ENCODE results near the gene ASB10. TPM values are rescaled to one million over a fixed set of nuclear protein-coding genes. Genes with fewer than 3 reads are reported as not detected.

The ASB10 gene
- total and polyA plus RNA-seq, 2 of the 8 experiments (the other 6 are each of a cell fraction or from before 2014, with no cell fraction given): not detected

DNA sequence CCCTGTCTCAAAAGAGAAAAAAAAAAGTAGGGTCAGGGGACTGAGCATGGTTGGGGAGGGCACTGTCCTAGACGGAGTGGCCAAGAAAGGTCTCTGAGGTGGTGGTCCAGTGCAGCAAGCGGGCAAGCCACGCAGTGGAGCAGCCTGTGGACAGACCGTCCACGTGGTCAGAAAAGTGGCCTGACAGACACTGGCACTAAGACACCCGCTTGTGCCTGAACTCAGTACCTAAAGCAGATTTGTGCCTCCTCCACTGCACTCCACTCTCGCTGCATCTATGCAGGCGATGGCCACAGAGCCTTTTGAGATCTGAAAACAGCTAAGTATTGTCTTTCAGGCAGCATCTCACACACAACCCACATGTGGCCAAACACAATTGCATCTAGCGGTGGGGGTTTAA, 8.8 kb downstream of the ASB10 start:
- Histone ChIP-seq H3K4me1 (replicated peaks in 1 of 4; ENCODE audit: control insufficient read depth in 3 of 4, insufficient read depth in 4 of 4, low read length in 3 of 4) (no peaks in the 10 kb centered on the region; a peak in 1 of 7 replicates), H4K91ac (replicated peaks; ENCODE audit: insufficient read length, low read length) (no peak overlapping the region), H3K14ac (ENCODE audit: insufficient read length) (no peak overlapping the region), H2BK20ac (ENCODE audit: low read length) (no peak overlapping the region), H3K79me2 (ENCODE audit: control insufficient read depth in 1 of 2, insufficient read depth in 2 of 2, low read length in 2 of 2) (no peaks in the 10 kb centered on the region), H2BK5ac (ENCODE audit: low read depth, low read length) (no peak overlapping the region), H3K18ac (ENCODE audit: extremely low read depth, low read length) (no peak overlapping the region), H2AK5ac (ENCODE audit: low read depth, low read length) (no peak overlapping the region), H4K20me1 (replicated peaks in 1 of 2; ENCODE audit: control insufficient read depth in 1 of 2, insufficient read depth in 2 of 2, low read length in 2 of 2) (peaks cover 0 to 1% of the 10 kb centered on the region in 2 experiments), H2BK120ac (replicated peaks; ENCODE audit: low read depth, low read length) (no peak overlapping the region), H3K23me2 (ENCODE audit: low read depth, low read length) (no peaks in the 10 kb centered on the region), H2BK15ac (ENCODE audit: low read length) (no peak overlapping the region), H3K27ac (ENCODE audit: low read depth, low read length) (no peak overlapping the region), H3K27me3 (replicated peaks in 1 of 4; ENCODE audit: control insufficient read depth in 3 of 4, extremely low read depth in 1 of 4, insufficient read depth in 3 of 4, low read length in 3 of 4) (peaks cover 10 to 26% (median 24%) of the 10 kb centered on the region in 4 experiments), H3K9ac (replicated peaks in 1 of 4; ENCODE audit: extremely low read depth in 1 of 4, low read depth in 3 of 4, low read length in 3 of 4) (no peak overlapping the region), H2BK12ac (ENCODE audit: low read depth, low read length) (no peak overlapping the region), H3K4me2 (ENCODE audit: insufficient read depth in 1 of 2, low read depth in 2 of 2, low read length in 2 of 2) (no peak overlapping the region), H3K9me3 (ENCODE audit: insufficient read depth in 2 of 2, low read depth in 1 of 2, low read length in 1 of 2) (peaks cover 1 to 14% of the 10 kb centered on the region in 2 experiments; a peak in 2 of 4 replicates), H4K8ac (ENCODE audit: extremely low read depth, insufficient read depth, low read length) (no peak overlapping the region), H3K36me3 (ENCODE audit: control insufficient read depth in 2 of 4, insufficient read depth in 4 of 4, low read length in 3 of 4) (peaks cover 0 to 6% (median 0%) of the 10 kb centered on the region in 4 experiments; a peak in 1 of 8 replicates), H4K5ac (ENCODE audit: insufficient read length, low read depth, low read length) (no peak overlapping the region), H3K23ac (ENCODE audit: insufficient read length) (no peak overlapping the region), H2AFZ (ENCODE audit: low read length) (no peak overlapping the region), H3K79me1 (ENCODE audit: low read depth, low read length) (no peaks in the 10 kb centered on the region), H3K4me3 (ENCODE audit: extremely low read depth in 1 of 4, insufficient read depth in 2 of 4, low read depth in 3 of 4, low read length in 4 of 4) (no peak overlapping the region), H3K56ac (replicated peaks; ENCODE audit: insufficient read length, low read depth, low read length) (no peak overlapping the region), H3K4ac (replicated peaks; ENCODE audit: insufficient read length, low read depth, low read length) (no peak overlapping the region)
- WGBS, 2 experiments (ENCODE audit: extremely low coverage in 1 of 2, insufficient coverage in 1 of 2, insufficient read length in 1 of 2, insufficient replicate concordance in 2 of 2, low coverage in 1 of 2, low lambda C conversion rate in 2 of 2, missing lambda C conversion rate in 1 of 2): 89% methylated on average over 9 of the region's 9 CpGs; no CpG with 5 or more reads in 1 of the 2 experiments
- FAIRE-seq (no peak), DNase-seq (ENCODE audit: low read depth in 1 of 2, low spot score in 2 of 2) (no peak)
- POLR2A ChIA-PET (ENCODE audit: partially characterized antibody): interaction anchor here (0.6 kb wide), 1 partner anchor 39 kb away, joined by 3 read pairs; no protein-coding TSS in a partner anchor
- CTCF ChIA-PET (ENCODE audit: partially characterized antibody): interaction anchor here (0.6 to 7.4 kb wide), 14 partner anchors 9 to 172 kb away, joined by 3 to 52 read pairs (median 4); no protein-coding TSS in a partner anchor
